H1 (cell line): ENCODE results near the gene DMBX1. TPM values are rescaled to one million over a fixed set of nuclear protein-coding genes. Genes with fewer than 3 reads are reported as not detected.
A peak's percentile ranks its signal among the peaks of the same experiment; 100 is the strongest.

Source experiments
- CTCF ChIA-PET: fragments of 300-600 bp; sonication (Branson Sonifier 250); formaldehyde crosslinking; loops from one replicate; lab custom pipeline; 2021; ENCODE audit not compliant: partially characterized antibody; lab: Charles Lee
- POLR2A ChIA-PET: fragments of 300-600 bp; sonication (Branson Sonifier 250); formaldehyde crosslinking; loops from one replicate; lab custom pipeline; 2021; ENCODE audit warnings: inconsistent platforms; ENCODE audit not compliant: partially characterized antibody; lab: Charles Lee
- DNase-seq, 2 experiments: peaks; one replicate each; pipeline versions ENCODE4 v3.0.0 to v3.0.0-alpha.2; 2010 to 2022; ENCODE audit warnings: low spot score in 2 of 2, low read depth in 1 of 2, mixed read lengths in 1 of 2
- FAIRE-seq: peaks from 2 replicates; lab custom pipeline; 2011; peaks lifted over from hg19 to GRCh38; lab: Jason Lieb, UNC
- H2AFZ ChIP-seq: 2 replicates; pipeline ENCODE4 v1.8.1; 2012; ENCODE audit warnings: low read length, inconsistent platforms
- H2AK5ac ChIP-seq: 2 replicates; pipeline ENCODE4 v1.6.1; 2013; ENCODE audit warnings: low read depth, low read length
- H2BK120ac ChIP-seq: replicated peaks from 2 replicates; pipeline ENCODE3; 2013; ENCODE audit warnings: low read depth, low read length, inconsistent platforms
- H2BK12ac ChIP-seq: 2 replicates; pipeline ENCODE4 v1.6.1; 2013; ENCODE audit warnings: low read depth, low read length
- H2BK15ac ChIP-seq: 2 replicates; pipeline ENCODE4 v1.6.1; 2013; ENCODE audit warnings: low read length
- H2BK20ac ChIP-seq: 2 replicates; pipeline ENCODE4 v1.6.1; 2013; ENCODE audit warnings: low read length
- H2BK5ac ChIP-seq: 2 replicates; pipeline ENCODE4 v1.6.1; 2013; ENCODE audit warnings: low read depth, low read length
- H3K14ac ChIP-seq: 2 replicates; pipeline ENCODE4 v1.6.1; 2013; ENCODE audit warnings: inconsistent platforms; ENCODE audit not compliant: insufficient read length
- H3K18ac ChIP-seq: 2 replicates; pipeline ENCODE4 v1.6.1; 2013; ENCODE audit warnings: low read length; ENCODE audit errors: extremely low read depth
- H3K23ac ChIP-seq: 2 replicates; pipeline ENCODE4 v1.6.1; 2013; ENCODE audit warnings: inconsistent platforms; ENCODE audit not compliant: insufficient read length
- H3K23me2 ChIP-seq: 2 replicates; pipeline ENCODE4 v1.6.1; 2013; ENCODE audit warnings: low read depth, low read length
- H3K27ac ChIP-seq: 2 replicates; pipeline ENCODE4 v1.6.1; 2011; ENCODE audit warnings: low read depth, low read length, inconsistent platforms
- H3K27me3 ChIP-seq, 4 experiments: replicated peaks in 1 of 4; 1 replicate in 1 of 4; 2 replicates in 3 of 4; pipeline versions ENCODE4 v1.6.1 to v1.8.1; 2011 to 2013; ENCODE audit warnings: low read length in 3 of 4, mild to moderate bottlenecking in 3 of 4, inconsistent platforms in 2 of 4, mixed read lengths in 2 of 4, moderate library complexity in 1 of 4; ENCODE audit not compliant: control insufficient read depth in 3 of 4, insufficient read depth in 3 of 4; ENCODE audit errors: extremely low read depth in 1 of 4
- H3K36me3 ChIP-seq, 4 experiments: 2 replicates each; pipeline versions ENCODE4 v1.6.1 to v1.8.1; 2011 to 2013; ENCODE audit warnings: mild to moderate bottlenecking in 4 of 4, low read length in 3 of 4, moderate library complexity in 2 of 4, control low read depth in 1 of 4, inconsistent platforms in 1 of 4; ENCODE audit not compliant: insufficient read depth in 4 of 4, control insufficient read depth in 2 of 4
- H3K4ac ChIP-seq: replicated peaks from 2 replicates; pipeline ENCODE3; 2013; ENCODE audit warnings: low read length, low read depth, mixed read lengths, inconsistent platforms; ENCODE audit not compliant: insufficient read length
- H3K4me1 ChIP-seq, 4 experiments: replicated peaks in 1 of 4; 1 replicate in 1 of 4; 2 replicates in 3 of 4; pipeline versions ENCODE4 v1.6.1 to v1.8.1; 2011 to 2013; ENCODE audit warnings: low read length in 3 of 4, inconsistent platforms in 2 of 4, mixed read lengths in 1 of 4; ENCODE audit not compliant: insufficient read depth in 4 of 4, control insufficient read depth in 3 of 4
- H3K4me2 ChIP-seq, 2 experiments: 2 replicates each; pipeline versions ENCODE4 v1.6.1 to v1.8.1; 2011 to 2013; ENCODE audit warnings: low read depth in 2 of 2, low read length in 2 of 2, control low read depth in 1 of 2, inconsistent platforms in 1 of 2, mild to moderate bottlenecking in 1 of 2; ENCODE audit not compliant: insufficient read depth in 1 of 2
- H3K4me3 ChIP-seq, 4 experiments: fragments of 200-600, 300-600 bp in 1 of 4; sonication (generic), shearing (Covaris generic), sonication (Bioruptor Twin) in 1 of 4; 2 replicates each; pipeline versions ENCODE4 v1.5.1 to v1.8.1; 2011 to 2016; ENCODE audit warnings: low read length in 4 of 4, low read depth in 3 of 4, control low read depth in 2 of 4, inconsistent platforms in 2 of 4, mild to moderate bottlenecking in 2 of 4, mixed read lengths in 1 of 4, moderate library complexity in 1 of 4; ENCODE audit not compliant: insufficient read depth in 2 of 4; ENCODE audit errors: extremely low read depth in 1 of 4
- H3K56ac ChIP-seq: replicated peaks from 2 replicates; pipeline ENCODE3; 2013; ENCODE audit warnings: low read depth, mild to moderate bottlenecking, mixed read lengths, low read length, inconsistent platforms; ENCODE audit not compliant: insufficient read length
- H3K79me1 ChIP-seq: 2 replicates; pipeline ENCODE4 v1.6.1; 2013; ENCODE audit warnings: low read depth, low read length, control low read depth
- H3K79me2 ChIP-seq, 2 experiments: 2 replicates each; pipeline versions ENCODE4 v1.6.1 to v1.8.1; 2012 to 2013; ENCODE audit warnings: low read length in 2 of 2, mild to moderate bottlenecking in 2 of 2, inconsistent platforms in 1 of 2; ENCODE audit not compliant: insufficient read depth in 2 of 2, control insufficient read depth in 1 of 2
- H3K9ac ChIP-seq, 4 experiments: replicated peaks in 1 of 4; 1 replicate in 1 of 4; 2 replicates in 3 of 4; pipeline versions ENCODE4 v1.6.1 to v1.8.1; 2011 to 2013; ENCODE audit warnings: low read depth in 3 of 4, low read length in 3 of 4, control low read depth in 2 of 4, mild to moderate bottlenecking in 2 of 4, moderate library complexity in 2 of 4, inconsistent platforms in 1 of 4; ENCODE audit errors: extremely low read depth in 1 of 4
- H3K9me3 ChIP-seq, 2 experiments: 2 replicates each; pipeline versions ENCODE4 v1.6.1 to v1.8.1; 2012 to 2013; ENCODE audit warnings: mild to moderate bottlenecking in 2 of 2, moderate library complexity in 2 of 2, control low read depth in 1 of 2, inconsistent platforms in 1 of 2, low read depth in 1 of 2, low read length in 1 of 2, mixed read lengths in 1 of 2; ENCODE audit not compliant: insufficient read depth in 2 of 2
- H4K20me1 ChIP-seq, 2 experiments: replicated peaks in 1 of 2; 2 replicates each; pipeline versions ENCODE3 to v1.8.1; 2011 to 2013; ENCODE audit warnings: inconsistent platforms in 2 of 2, low read length in 2 of 2, mild to moderate bottlenecking in 1 of 2; ENCODE audit not compliant: insufficient read depth in 2 of 2, control insufficient read depth in 1 of 2
- H4K5ac ChIP-seq: 2 replicates; pipeline ENCODE4 v1.6.1; 2013; ENCODE audit warnings: low read length, low read depth, mixed read lengths, inconsistent platforms; ENCODE audit not compliant: insufficient read length
- H4K8ac ChIP-seq: 2 replicates; pipeline ENCODE4 v1.8.0; 2013; ENCODE audit warnings: mild to moderate bottlenecking, moderate library complexity, low read length, inconsistent platforms; ENCODE audit not compliant: insufficient read depth; ENCODE audit errors: extremely low read depth
- H4K91ac ChIP-seq: replicated peaks from 2 replicates; pipeline ENCODE3; 2013; ENCODE audit warnings: low read length, mixed read lengths, inconsistent platforms; ENCODE audit not compliant: insufficient read length
- EP300 ChIP-seq, 2 experiments: IDR thresholded peaks; 1 replicate in 1 of 2; 2 replicates in 1 of 2; pipeline ENCODE4 v1.6.1; 2011 to 2012; ENCODE audit warnings: low read depth in 2 of 2, low read length in 2 of 2, mild to moderate bottlenecking in 2 of 2, borderline replicate concordance in 1 of 2, inconsistent platforms in 1 of 2, moderate library complexity in 1 of 2
- MAFK ChIP-seq: IDR thresholded peaks from 2 replicates; pipeline ENCODE4 v1.6.1; 2012; ENCODE audit warnings: low read depth, mild to moderate bottlenecking, improper control_type of control experiment, low read length
- NRF1 ChIP-seq: IDR thresholded peaks from 2 replicates; pipeline ENCODE4 v1.6.1; 2011; ENCODE audit warnings: mild to moderate bottlenecking, low read depth, low read length, improper control_type of control experiment
- RAD21 ChIP-seq, 2 experiments: IDR thresholded peaks in 1 of 2; conservative IDR thresholded peaks in 1 of 2; 2 replicates each; pipeline ENCODE4 v1.6.1; 2011; ENCODE audit warnings: low read depth in 2 of 2, low read length in 2 of 2, improper control_type of control experiment in 1 of 2, inconsistent platforms in 1 of 2, mild to moderate bottlenecking in 1 of 2, moderate library complexity in 1 of 2
- RNF2 ChIP-seq: fragments of 200-900, 300-1000 bp; sonication (generic); IDR thresholded peaks from 2 replicates; pipeline ENCODE4 v1.7.1; 2016; ENCODE audit warnings: borderline replicate concordance, low read depth, mild to moderate bottlenecking, antibody characterized with exemption, low read length; ENCODE audit not compliant: poor library complexity, severe bottlenecking; ENCODE audit errors: missing control alignments
- SIRT6 ChIP-seq: IDR thresholded peaks from one replicate; pipeline ENCODE4 v1.7.1; 2012; ENCODE audit warnings: low read length, inconsistent platforms
- WGBS, 2 experiments: shearing (Covaris generic) in 1 of 2; methylation state at CpG; one replicate each; pipeline versions ENCODE4 v1.1.6 to v1.1.7; 2013 to 2015; ENCODE audit warnings: low lambda C conversion rate in 2 of 2, mixed read lengths in 2 of 2, inconsistent platforms in 1 of 2, low coverage in 1 of 2, missing lambda C conversion rate in 1 of 2; ENCODE audit not compliant: insufficient replicate concordance in 2 of 2, insufficient coverage in 1 of 2, insufficient read length in 1 of 2; ENCODE audit errors: extremely low coverage in 1 of 2, missing lambda C conversion rate in 1 of 2; 5-methylcytosine and 5-hydroxymethylcytosine counted together
- polyA plus RNA-seq, 7 experiments: library from polyadenylated mRNA; depleted of rRNA in 3 of 7; stranded (reverse) in 5 of 7; unstranded in 2 of 7; fragments of >200 nt in 5 of 7; fragments of 200-250 nt in 2 of 7; gene quantifications; 1 replicate in 5 of 7; 2 replicates in 1 of 7; 4 replicates in 1 of 7; pipeline versions ENCODE4 v1.2.1 to v1.2.3, GENCODE V29; 2011 to 2013; ENCODE audit warnings: missing spikeins in 2 of 7, mixed read lengths in 2 of 7
- total RNA-seq: library from RNA; stranded (reverse); fragmentation: NEBNext Ultra II Directional; extraction: Animal tissue kit (Norgen Biotek cat#: 25700); gene quantifications from 2 replicates; pipeline ENCODE4 v1.2.1, GENCODE V29; 2021
- TF ChIP-seq, protein P1 (sequence below): IDR thresholded peaks from 2 replicates; pipeline ENCODE4 v1.6.1; 2012; ENCODE audit warnings: low read length, inconsistent platforms

The DMBX1 gene
- total and polyA plus RNA-seq, 2 of the 8 experiments (the other 6 are each of a cell fraction or from before 2014, with no cell fraction given), result 0.23 to 0.30 TPM

DNA sequence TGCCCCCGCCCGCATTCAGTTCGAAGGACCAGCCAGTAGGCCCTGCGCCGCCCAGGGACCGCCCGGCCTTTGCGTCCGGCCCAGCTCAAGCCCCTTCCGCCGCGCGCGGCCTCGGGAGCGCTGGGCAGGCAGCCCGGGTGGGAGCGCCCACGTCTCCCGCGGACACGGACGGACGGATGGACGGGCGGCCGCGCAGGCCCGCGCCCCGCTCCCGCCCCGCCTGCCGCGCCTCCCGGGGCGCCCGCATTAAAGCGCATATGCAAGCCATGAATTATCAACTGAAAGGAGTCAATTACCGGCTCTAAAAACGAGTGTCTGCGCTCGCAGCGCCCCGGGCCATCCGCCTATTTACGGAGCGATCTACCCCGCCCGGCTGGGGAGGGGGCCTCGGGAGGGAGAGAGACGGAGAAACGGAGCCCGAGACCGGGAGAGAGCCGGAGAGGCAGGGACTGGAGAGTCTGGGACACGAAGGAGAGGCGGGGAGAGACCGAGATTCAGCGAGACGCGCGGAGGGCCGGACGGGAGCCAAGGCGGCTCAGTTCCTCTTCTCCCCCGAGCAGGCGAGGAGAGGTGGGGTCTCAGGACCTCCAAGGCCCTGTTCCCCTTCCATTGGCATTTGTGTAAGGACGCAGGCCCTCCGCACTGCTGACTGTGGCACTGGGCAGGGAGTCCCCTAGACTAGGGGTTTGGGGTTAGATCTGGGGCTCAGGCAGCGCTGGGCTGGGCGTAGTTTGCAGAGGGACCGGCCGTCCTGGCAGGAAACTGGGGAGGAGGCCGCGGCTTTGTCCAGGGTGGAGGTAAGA lies 41.3 kb upstream of the DMBX1 start:
- peak overlapping the region; percentile 9; the same call in 1 of the 2 replicates for H4K8ac ChIP-seq
- ChIA-PET CTCF (interaction anchor here (0.8 to 20.4 kb wide), 32 partner anchors 9 to 174 kb away, joined by 3 to 497 read pairs (median 10); partner anchors contain the start of gene KNCN), POLR2A (interaction anchor here (1.0 to 3.9 kb wide), 10 partner anchors 12 to 84 kb away, joined by 3 to 20 read pairs (median 4); no protein-coding TSS in a partner anchor)
- peak overlapping the region; percentile 90 to 99 for H3K4me2 ChIP-seq
- 5% methylated on average over 58 of the region's 76 CpGs; no CpG with 5 or more reads in 1 of the 2 experiments for WGBS, 2 experiments
- H3K56ac ChIP-seq, result no peak overlapping the region
- DNase-seq (peak; percentile 69 to 80), FAIRE-seq (peak; percentile 19)
- peak overlapping the region; percentile 85; the same call in 1 of the 2 replicates for H2BK12ac ChIP-seq
- H2AK5ac ChIP-seq, result no peak overlapping the region
- peak overlapping the region; percentile 16 for H2BK120ac ChIP-seq
- no peak overlapping the region; the same call in 1 of the 2 replicates for H2BK15ac ChIP-seq
- H3K27me3 ChIP-seq, result peaks cover 56 to 72% (median 69%) of the 10 kb centered on the region in 4 experiments
- no peak overlapping the region for H3K23ac ChIP-seq
- H4K91ac ChIP-seq, result no peak overlapping the region
- peak overlapping the region; percentile 12 for H4K5ac ChIP-seq
- H4K20me1 ChIP-seq, result peaks cover 6 to 9% of the 10 kb centered on the region in 2 experiments
- peak overlapping the region; percentile 84 for H3K18ac ChIP-seq
- no peak overlapping the region for H3K14ac ChIP-seq
- H2AFZ ChIP-seq, result peak overlapping the region; percentile 82; the same call in 1 of the 2 replicates
- H3K79me1 ChIP-seq, result no peaks in the 10 kb centered on the region
- H3K4me1 ChIP-seq, result peaks cover 8 to 31% (median 23%) of the 10 kb centered on the region in 4 experiments
- no peak overlapping the region for H3K27ac ChIP-seq
- H2BK20ac ChIP-seq, result peak overlapping the region; percentile 62
- H3K36me3 ChIP-seq, result no peaks in the 10 kb centered on the region
- peak overlapping the region; percentile 62 for H3K4ac ChIP-seq
- no peak overlapping the region; the same call in 1 of the 2 replicates for H2BK5ac ChIP-seq
- peak overlapping the region; percentile 41 to 61 (median 54) for H3K4me3 ChIP-seq
- no peaks in the 10 kb centered on the region for H3K79me2 ChIP-seq
- peaks cover 12% of the 10 kb centered on the region for H3K23me2 ChIP-seq
- H3K9me3 ChIP-seq, result no peaks in the 10 kb centered on the region
- H3K9ac ChIP-seq, result peak overlapping the region in 1 of 4 experiments; percentile 20; a peak in 3 of 7 replicates
- TF ChIP-seq NRF1 (no peak), EP300 (IDR thresholded peaks at IDR 0.05; ENCODE audit: borderline replicate concordance in 1 of 2, low read depth in 2 of 2, low read length in 2 of 2) (no peak), MAFK (no peak), RNF2 (peak; percentile 39), RAD21 (IDR thresholded peaks at IDR 0.05 in 1 of 2, conservative IDR thresholded peaks at IDR 0.05 in 1 of 2; ENCODE audit: low read depth in 2 of 2, low read length in 2 of 2) (peak in 1 of 2 experiments; percentile 10; a peak in 2 of 4 replicates), SIRT6 (no peak)
- TF ChIP-seq, protein P1, sequence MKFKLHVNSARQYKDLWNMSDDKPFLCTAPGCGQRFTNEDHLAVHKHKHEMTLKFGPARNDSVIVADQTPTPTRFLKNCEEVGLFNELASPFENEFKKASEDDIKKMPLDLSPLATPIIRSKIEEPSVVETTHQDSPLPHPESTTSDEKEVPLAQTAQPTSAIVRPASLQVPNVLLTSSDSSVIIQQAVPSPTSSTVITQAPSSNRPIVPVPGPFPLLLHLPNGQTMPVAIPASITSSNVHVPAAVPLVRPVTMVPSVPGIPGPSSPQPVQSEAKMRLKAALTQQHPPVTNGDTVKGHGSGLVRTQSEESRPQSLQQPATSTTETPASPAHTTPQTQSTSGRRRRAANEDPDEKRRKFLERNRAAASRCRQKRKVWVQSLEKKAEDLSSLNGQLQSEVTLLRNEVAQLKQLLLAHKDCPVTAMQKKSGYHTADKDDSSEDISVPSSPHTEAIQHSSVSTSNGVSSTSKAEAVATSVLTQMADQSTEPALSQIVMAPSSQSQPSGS, result no peak
